HG03159 (cell line): ENCODE results near the gene OR2M4.
"Not testable (repeated sequence)": the region's sequence is repeated elsewhere in the genome, so short reads cannot be mapped to it uniquely, and the experiment has no call there.

ENCODE experiments used
- ATAC-seq: cut with Tn5 transposase; IDR thresholded peaks from one replicate; pipeline ENCODE4 v1.9.1; 2021; ENCODE audit warnings: mild to moderate bottlenecking, moderate library complexity; ENCODE audit not compliant: unreplicated experiment

OR2M4 gene, protein sequence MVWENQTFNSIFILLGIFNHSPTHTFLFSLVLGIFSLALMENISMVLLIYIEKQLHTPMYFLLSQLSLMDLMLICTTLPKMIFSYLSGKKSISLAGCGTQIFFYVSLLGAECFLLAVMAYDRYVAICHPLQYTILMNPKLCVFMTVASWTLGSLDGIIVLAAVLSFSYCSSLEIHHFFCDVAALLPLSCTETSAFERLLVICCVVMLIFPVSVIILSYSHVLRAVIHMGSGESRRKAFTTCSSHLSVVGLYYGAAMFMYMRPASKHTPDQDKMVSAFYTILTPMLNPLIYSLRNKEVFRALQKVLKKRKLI

GRCh38 chr1:248231117-248231516 lies at the start of gene OR2M4:
Gene OR2M4, plus strand, starts transcription at chr1:248231417. Its CDS starts 7,512 bp downstream, at chr1:248238929.
- ATAC-seq: no peak

- ATAC-seq: no peak
Measured at GRCh38 chr1:248183996-248184395, 47.2 kb upstream of the OR2M4 start.

- no peak for ATAC-seq
Measured at GRCh38 chr1:248187363-248187762, 43.9 kb upstream of the OR2M4 start.

GRCh38 chr1:248189026-248189425 lies 42.2 kb upstream of the OR2M4 start:
- ATAC-seq: no peak

- ATAC-seq: no peak
Measured at GRCh38 chr1:248194117-248194516, 37.1 kb upstream of the OR2M4 start.

DNA sequence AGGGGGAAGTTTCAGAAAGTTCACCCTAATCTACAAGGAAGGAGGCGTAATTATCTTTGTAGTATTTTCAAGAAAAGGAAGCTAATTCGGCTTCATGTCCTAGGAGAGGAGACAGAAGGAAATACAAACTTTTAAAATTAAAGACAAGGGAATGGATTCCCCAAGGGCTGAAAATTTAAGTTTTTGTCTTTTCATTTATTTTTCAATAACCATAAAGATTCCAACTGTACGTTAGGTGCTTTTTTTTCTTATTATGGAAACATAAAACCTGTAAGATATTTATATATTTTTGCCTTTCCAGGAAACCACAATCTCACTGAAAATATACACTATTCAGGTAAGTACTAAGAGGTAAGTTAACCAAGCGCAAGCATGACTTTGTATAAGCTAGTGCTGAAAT lies 34.3 kb upstream of the OR2M4 start, which contains the start of gene OR2M3:
OR2M3 (plus strand) TSS at position 301 of the 400 bp plus-strand sequence. CDS start 5,803 bp downstream, outside the sequence.
- ATAC-seq: no peak

- no peak for ATAC-seq
Measured at GRCh38 chr1:248215880-248216279, 15.3 kb upstream of the OR2M4 start.

DNA sequence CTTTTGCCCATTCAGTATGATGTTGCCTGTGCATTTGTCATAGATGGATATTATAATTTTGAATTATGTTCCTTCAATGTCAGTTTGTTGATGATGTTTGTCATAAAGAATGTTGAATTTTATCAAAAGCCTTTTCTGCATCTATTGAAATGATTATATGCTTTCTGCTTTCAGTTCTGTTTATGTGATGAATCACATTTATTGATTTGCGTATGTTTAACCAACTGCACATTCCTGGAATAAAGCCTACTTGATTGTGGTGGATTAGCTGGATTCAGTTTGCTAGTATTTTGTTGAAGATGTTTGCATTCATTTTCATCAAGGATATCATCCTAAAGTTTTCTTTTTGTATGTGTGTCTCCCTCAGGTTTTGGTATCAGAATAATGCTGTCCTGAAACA lies 5.7 kb upstream of the OR2M4 start:
- no peak for ATAC-seq

- no peak for ATAC-seq
Measured at GRCh38 chr1:248229360-248229908, 1.8 kb upstream of the OR2M4 start.

DNA sequence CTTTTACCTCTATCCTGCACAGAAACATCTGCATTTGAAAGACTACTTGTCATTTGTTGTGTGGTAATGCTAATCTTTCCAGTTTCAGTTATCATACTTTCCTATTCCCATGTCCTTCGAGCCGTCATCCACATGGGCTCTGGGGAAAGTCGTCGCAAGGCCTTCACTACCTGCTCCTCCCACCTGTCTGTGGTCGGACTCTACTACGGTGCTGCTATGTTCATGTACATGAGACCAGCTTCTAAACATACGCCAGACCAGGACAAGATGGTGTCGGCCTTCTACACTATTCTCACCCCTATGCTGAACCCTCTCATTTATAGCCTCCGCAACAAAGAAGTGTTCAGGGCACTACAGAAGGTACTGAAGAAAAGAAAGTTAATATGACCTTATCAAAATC lies 8.3 kb downstream of the OR2M4 start:
- ATAC-seq: no peak

- peak; percentile 94 for ATAC-seq
Measured at GRCh38 chr1:248243204-248243603, 12.0 kb downstream of the OR2M4 start.

- ATAC-seq: not testable (repeated sequence)
Measured at GRCh38 chr1:248259309-248259708, 28.1 kb downstream of the OR2M4 start.

GRCh38 chr1:248268178-248268577 lies 37.0 kb downstream of the OR2M4 start:
- no peak for ATAC-seq

DNA sequence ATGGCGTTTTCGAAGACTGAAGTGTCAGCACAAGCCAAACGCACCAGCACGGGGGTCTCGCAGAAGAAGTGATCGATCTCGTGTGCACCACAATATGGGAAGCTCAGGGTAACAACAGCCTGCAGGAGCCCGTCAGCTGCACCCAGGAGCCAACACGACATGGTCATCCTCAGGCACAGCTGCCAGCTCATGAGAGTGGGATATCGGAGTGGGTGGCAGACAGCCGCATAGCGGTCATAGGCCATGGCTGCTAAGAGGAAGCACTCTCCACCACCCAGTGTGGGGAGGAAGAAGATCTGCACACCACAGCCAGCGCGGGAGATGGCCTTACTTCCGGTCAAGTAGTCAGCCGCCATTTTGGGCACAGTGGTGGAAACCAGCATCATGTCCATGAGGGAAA lies 42.0 kb downstream of the OR2M4 start:
- not testable (repeated sequence) for ATAC-seq

GRCh38 chr1:248277876-248278275 lies 46.7 kb downstream of the OR2M4 start, which contains the start of gene OR2T33:
Gene OR2T33, minus strand, starts transcription at chr1:248277976. Its CDS starts 4,162 bp downstream, at chr1:248273814.
- no peak for ATAC-seq

DNA sequence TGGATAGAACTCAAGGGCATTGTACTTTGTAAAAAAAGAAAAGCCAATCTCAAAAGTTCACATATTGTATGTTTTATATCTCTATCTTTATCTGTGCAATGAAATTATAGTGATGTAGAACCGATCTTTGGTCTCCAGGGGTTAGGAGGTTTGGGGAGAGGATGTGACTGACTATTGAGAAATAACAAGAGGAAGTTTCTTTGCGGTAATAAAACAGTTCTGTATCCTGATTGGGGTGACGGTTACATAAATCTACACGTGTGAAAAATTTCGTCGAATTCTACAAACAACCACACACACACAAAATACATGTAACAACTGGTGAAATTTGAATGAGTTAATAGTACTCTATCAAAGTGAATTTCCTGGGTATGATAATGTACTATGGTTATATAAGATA lies 57.2 kb downstream of the OR2M4 start:
- no peak for ATAC-seq
